Memory B cell (primary cell): Measurements from ENCODE around the gene PRKAA1.

Source experiments
- ATAC-seq: fragments of 150-1000 bp; cut with Tn5 transposase; 2 replicates; pipeline ENCODE4 v1.10.0; 2021; ENCODE audit warnings: low read depth, mild to moderate bottlenecking, moderate library complexity
- DNase-seq, 2 donors: peaks; one replicate each; pipeline ENCODE4 v3.0.0; 2022; ENCODE audit warnings: low spot score in 2 of 2
- H3K27ac Mint-ChIP-seq: one replicate; pipeline ENCODE4 v1.8.0; 2022; ENCODE audit warnings: mild to moderate bottlenecking, moderate library complexity, mixed read lengths
- H3K27me3 Mint-ChIP-seq: one replicate; pipeline ENCODE4 v1.8.0; 2022; ENCODE audit warnings: mixed read lengths
- H3K36me3 Mint-ChIP-seq: one replicate; pipeline ENCODE4 v1.8.0; 2022; ENCODE audit warnings: mild to moderate bottlenecking, mixed read lengths
- H3K4me1 Mint-ChIP-seq: one replicate; pipeline ENCODE4 v1.8.0; 2022; ENCODE audit warnings: mixed read lengths
- H3K4me3 Mint-ChIP-seq: one replicate; pipeline ENCODE4 v1.8.0; 2022; ENCODE audit warnings: mild to moderate bottlenecking, moderate library complexity, mixed read lengths
- H3K9me3 Mint-ChIP-seq: one replicate; pipeline ENCODE4 v1.8.0; 2022; ENCODE audit warnings: mixed read lengths

The PRKAA1 gene

GRCh38 chr5:40780199-40780598 lies 18.0 kb downstream of the PRKAA1 start:
- Mint-ChIP-seq H3K36me3 (peaks cover 13% of the 10 kb centered on the region), H3K27me3 (no peaks in the 10 kb centered on the region), H3K4me3 (no peak overlapping the region), H3K9me3 (no peaks in the 10 kb centered on the region), H3K4me1 (peaks cover 11% of the 10 kb centered on the region), H3K27ac (no peak overlapping the region)
- DNase-seq: no peak
- ATAC-seq: no peak

DNA sequence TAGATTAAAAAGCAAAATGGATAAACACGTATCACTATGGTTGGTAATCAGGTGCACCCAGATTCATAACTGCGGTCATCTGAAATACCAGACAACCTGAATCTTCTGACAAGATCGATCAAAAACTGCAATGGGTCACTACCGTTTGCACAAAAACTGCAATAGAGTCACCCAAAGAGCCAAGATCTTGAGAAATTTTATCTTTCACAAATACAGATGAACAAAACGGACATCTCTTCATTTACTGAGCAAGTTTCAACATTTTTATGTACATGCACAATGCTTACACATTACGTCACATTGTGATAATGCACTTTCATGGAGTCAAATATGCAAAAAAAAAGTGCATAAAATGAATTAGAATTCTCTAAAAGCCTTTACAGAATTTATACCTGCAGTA lies 18.6 kb downstream of the PRKAA1 start:
- peaks cover 11% of the 10 kb centered on the region for H3K4me1 Mint-ChIP-seq
- H3K4me3 Mint-ChIP-seq: no peak overlapping the region
- H3K27ac Mint-ChIP-seq: no peak overlapping the region
- H3K27me3 Mint-ChIP-seq: no peaks in the 10 kb centered on the region
- no peak for ATAC-seq
- H3K36me3 Mint-ChIP-seq: peaks cover 13% of the 10 kb centered on the region
- no peak for DNase-seq
- H3K9me3 Mint-ChIP-seq: no peaks in the 10 kb centered on the region

- ATAC-seq (no peak), DNase-seq (no peak)
- peaks cover 7% of the 10 kb centered on the region for H3K4me1 Mint-ChIP-seq
- peaks cover 18% of the 10 kb centered on the region for H3K36me3 Mint-ChIP-seq
- no peak overlapping the region for H3K27ac Mint-ChIP-seq
- no peaks in the 10 kb centered on the region for H3K9me3 Mint-ChIP-seq
- no peak overlapping the region for H3K4me3 Mint-ChIP-seq
- no peaks in the 10 kb centered on the region for H3K27me3 Mint-ChIP-seq
Observed at GRCh38 chr5:40778133-40778532, 20.0 kb downstream of the PRKAA1 start.

- H3K9me3 Mint-ChIP-seq: no peaks in the 10 kb centered on the region
- DNase-seq: no peak
- peaks cover 7% of the 10 kb centered on the region for H3K4me1 Mint-ChIP-seq
- H3K36me3 Mint-ChIP-seq: peaks cover 18% of the 10 kb centered on the region
- no peaks in the 10 kb centered on the region for H3K27me3 Mint-ChIP-seq
- no peak overlapping the region for H3K4me3 Mint-ChIP-seq
- no peak for ATAC-seq
- peak overlapping the region; percentile 1 for H3K27ac Mint-ChIP-seq
Observed at GRCh38 chr5:40776658-40776977, 21.6 kb downstream of the PRKAA1 start.

DNA sequence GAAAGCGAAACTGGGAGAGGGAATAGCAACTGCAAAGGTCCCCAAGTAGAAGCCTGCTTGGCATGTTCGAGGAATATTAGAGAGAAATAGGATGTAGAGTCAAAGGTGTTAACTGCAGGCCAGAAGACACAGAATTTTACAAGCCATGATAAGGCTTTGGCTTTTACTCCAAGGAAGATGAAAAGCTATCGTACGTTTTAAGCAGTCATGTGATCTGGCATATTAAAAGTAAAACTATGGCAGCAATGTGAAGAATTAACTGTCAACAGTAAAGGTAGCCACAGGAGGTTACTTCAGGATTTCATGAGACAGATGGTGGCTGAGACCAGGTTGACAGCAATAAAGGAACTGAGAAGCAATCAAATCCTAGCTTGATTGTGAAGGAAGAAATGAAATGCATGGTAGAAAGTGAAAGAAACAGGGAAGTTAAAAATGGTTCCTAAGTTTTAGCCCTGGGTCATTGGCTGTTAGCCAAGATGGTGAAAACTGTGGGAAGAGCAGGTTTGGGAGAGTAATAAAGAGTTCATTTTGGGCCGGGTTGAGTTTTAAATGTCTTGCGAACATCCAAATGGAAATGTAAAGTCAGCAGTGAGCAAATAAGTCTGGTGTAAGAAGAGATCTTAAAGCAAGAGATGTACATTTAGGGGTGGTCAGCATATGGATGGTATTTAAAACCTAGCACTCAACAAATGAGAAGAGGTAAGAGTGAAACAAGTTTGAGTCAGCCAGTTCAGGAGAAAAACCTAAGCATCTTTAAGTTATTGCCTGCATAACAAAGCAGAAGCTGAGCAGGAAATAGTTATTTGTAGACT lies 22.1 kb downstream of the PRKAA1 start:
- H3K27ac Mint-ChIP-seq: peak overlapping the region; percentile 1
- no peaks in the 10 kb centered on the region for H3K9me3 Mint-ChIP-seq
- H3K36me3 Mint-ChIP-seq: peaks cover 18% of the 10 kb centered on the region
- H3K4me3 Mint-ChIP-seq: no peak overlapping the region
- H3K4me1 Mint-ChIP-seq: peaks cover 5% of the 10 kb centered on the region
- DNase-seq (no peak), ATAC-seq (no peak)
- no peaks in the 10 kb centered on the region for H3K27me3 Mint-ChIP-seq

GRCh38 chr5:40775085-40775845 lies 22.9 kb downstream of the PRKAA1 start:
- H3K27ac Mint-ChIP-seq: no peak overlapping the region
- peaks cover 4% of the 10 kb centered on the region for H3K4me1 Mint-ChIP-seq
- ATAC-seq (no peak), DNase-seq (no peak)
- H3K36me3 Mint-ChIP-seq: peaks cover 20% of the 10 kb centered on the region
- H3K4me3 Mint-ChIP-seq: no peak overlapping the region
- H3K27me3 Mint-ChIP-seq: no peaks in the 10 kb centered on the region
- no peaks in the 10 kb centered on the region for H3K9me3 Mint-ChIP-seq

DNA sequence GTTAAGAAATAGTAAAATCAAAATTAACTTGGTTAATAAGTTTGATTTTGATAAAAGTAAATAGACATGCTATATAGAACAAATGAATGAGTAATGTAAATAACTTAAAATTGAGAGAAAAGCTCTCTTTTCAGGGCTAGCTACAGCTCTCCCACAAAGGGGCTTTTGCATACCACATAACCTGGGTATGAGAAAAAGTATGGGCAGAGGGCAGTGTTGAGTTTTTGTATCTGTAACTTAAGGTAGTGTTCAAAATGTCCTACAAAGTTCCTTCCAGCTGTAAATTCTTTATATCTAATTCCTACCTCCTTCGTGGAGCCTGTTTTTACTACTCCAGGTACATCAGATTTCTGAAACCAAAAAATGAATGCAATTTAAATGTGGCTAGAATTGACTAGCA lies 23.6 kb downstream of the PRKAA1 start:
- Mint-ChIP-seq H3K4me1 (peaks cover 4% of the 10 kb centered on the region), H3K4me3 (no peak overlapping the region), H3K36me3 (peaks cover 20% of the 10 kb centered on the region), H3K27ac (no peak overlapping the region), H3K9me3 (no peaks in the 10 kb centered on the region), H3K27me3 (no peaks in the 10 kb centered on the region)
- ATAC-seq (no peak), DNase-seq (no peak)

DNA sequence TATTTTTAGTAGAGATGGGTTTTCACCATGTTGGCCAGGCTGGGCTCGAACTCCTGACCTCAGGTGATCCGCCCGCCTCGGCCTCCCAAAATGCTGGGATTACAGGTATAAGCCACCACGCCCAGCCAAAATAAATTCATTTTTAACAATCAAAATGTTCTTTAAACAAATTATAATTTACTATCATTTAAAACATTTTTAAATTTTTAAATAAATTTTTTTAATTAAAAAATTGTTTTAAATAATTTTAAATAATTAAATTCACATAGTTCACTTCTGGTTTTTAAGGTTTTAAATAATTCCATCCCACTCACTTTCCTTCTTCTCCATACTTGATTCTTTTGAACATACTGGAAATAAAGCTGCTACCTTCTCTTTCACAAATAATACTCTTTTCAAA lies 27.4 kb downstream of the PRKAA1 start:
- Mint-ChIP-seq H3K4me3 (no peak overlapping the region), H3K27ac (no peak overlapping the region), H3K27me3 (no peaks in the 10 kb centered on the region), H3K36me3 (peaks cover 22% of the 10 kb centered on the region), H3K9me3 (no peaks in the 10 kb centered on the region), H3K4me1 (no peaks in the 10 kb centered on the region)
- DNase-seq (no peak), ATAC-seq (no peak)

DNA sequence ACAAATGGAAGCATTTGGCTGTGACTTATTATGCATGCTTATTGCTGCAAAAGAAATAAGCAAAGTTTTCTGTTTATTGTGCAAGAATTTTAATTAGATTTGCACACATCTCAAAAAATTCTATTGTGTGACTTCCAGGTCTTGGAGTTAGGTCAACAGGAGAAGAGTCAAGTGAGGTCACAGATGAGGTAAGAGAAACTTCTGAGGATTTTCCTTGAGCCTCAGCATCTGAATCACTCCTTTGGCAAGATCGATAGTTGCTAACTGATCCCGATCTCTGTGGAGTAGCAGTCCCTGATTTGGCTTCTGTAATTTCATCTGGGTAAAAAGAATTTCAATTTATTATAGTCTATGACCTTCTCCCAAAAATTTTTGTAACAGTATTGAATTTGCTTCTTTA lies 35.5 kb downstream of the PRKAA1 start:
- H3K36me3 Mint-ChIP-seq: peaks cover 13% of the 10 kb centered on the region
- DNase-seq: no peak
- no peak for ATAC-seq
- H3K9me3 Mint-ChIP-seq: no peaks in the 10 kb centered on the region
- no peaks in the 10 kb centered on the region for H3K27me3 Mint-ChIP-seq
- no peak overlapping the region for H3K27ac Mint-ChIP-seq
- no peaks in the 10 kb centered on the region for H3K4me1 Mint-ChIP-seq
- H3K4me3 Mint-ChIP-seq: no peak overlapping the region

GRCh38 chr5:40757400-40757799 lies 40.8 kb downstream of the PRKAA1 start:
- H3K27me3 Mint-ChIP-seq: no peaks in the 10 kb centered on the region
- no peak overlapping the region for H3K27ac Mint-ChIP-seq
- DNase-seq (no peak), ATAC-seq (no peak)
- H3K4me1 Mint-ChIP-seq: peaks cover 4% of the 10 kb centered on the region
- H3K9me3 Mint-ChIP-seq: no peaks in the 10 kb centered on the region
- H3K4me3 Mint-ChIP-seq: no peak overlapping the region
- peaks cover 4% of the 10 kb centered on the region for H3K36me3 Mint-ChIP-seq

DNA sequence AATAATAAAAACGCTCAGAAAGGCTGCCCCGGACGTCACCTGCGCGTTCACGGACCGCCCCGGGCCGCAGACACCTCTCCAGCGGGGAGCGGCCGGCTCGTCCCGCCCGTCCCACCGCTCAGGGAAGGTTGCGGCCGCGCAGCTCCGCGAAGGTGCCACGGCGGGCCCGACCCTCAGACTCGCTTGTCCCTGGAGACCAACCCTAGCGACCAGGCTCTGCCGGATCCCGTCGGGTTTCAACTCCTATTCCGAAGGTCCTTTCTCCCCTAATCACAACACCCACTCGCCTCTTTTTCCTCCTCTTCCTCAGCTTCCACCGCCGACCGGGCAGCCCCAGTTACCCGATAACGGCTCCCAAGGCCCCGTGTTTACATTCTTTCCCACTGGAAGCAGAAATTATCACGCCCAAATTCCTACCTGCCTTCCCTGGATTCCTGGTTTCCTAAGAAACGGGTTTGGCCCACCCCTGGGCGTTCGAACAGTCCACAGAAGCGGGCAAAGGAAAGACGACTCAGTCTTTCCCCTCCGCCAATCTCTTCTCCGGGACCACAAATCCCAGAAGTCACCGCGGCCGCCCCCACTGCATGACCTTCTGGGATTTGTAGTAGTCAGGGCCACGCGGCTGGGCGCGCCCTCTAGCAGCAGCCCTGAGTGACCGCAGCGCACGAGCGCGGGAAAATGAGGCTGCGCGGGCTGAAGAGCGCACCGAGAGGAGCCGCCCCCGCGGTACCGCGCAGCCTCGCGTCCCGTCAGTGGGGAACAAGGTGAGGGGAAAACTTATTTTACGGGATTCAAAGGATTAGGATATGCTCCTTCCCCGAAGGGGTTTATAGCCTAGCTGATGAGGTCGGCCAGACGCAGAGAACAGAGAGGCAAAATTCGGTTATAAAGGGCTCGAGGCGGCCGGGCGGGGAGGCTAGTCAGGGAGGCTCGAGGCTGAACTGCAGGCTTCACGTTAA lies 42.5 kb downstream of the PRKAA1 start, which contains the start of gene TTC33:
Gene TTC33, minus strand, starts transcription at position 555 of the 959 bp plus-strand sequence. CDS start 8,943 bp downstream, outside the sequence.
- Mint-ChIP-seq H3K4me1 (peaks cover 9% of the 10 kb centered on the region), H3K36me3 (peaks cover 9% of the 10 kb centered on the region), H3K27ac (no peak within 1 kb of the TSS), H3K27me3 (no peaks in the 10 kb centered on the region), H3K9me3 (no peaks in the 10 kb centered on the region), H3K4me3 (no peak within 1 kb of the TSS)
- DNase-seq (peak; percentile 82 to 88), ATAC-seq (peak; percentile 92)

DNA sequence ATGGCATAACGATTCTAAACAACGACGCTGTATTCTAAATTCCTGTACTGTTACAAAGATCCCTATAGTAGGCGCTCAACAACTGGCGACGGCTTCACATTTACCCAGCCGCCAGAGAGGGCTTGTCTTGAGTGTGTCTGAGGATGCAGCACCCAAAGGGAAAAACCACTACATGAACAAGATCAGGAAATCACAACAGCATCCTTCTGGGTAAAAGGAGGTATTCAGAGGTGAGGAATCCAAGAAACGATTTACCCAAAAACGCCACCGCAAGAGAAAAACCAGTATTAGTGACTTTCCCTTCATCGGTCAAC lies 43.1 kb downstream of the PRKAA1 start:
- ATAC-seq: peak; percentile 72
- H3K4me1 Mint-ChIP-seq: peaks cover 14% of the 10 kb centered on the region
- H3K27me3 Mint-ChIP-seq: no peaks in the 10 kb centered on the region
- no peaks in the 10 kb centered on the region for H3K9me3 Mint-ChIP-seq
- no peak overlapping the region for H3K4me3 Mint-ChIP-seq
- H3K27ac Mint-ChIP-seq: no peak overlapping the region
- H3K36me3 Mint-ChIP-seq: peaks cover 9% of the 10 kb centered on the region
- peak; percentile 37 to 42 for DNase-seq

DNA sequence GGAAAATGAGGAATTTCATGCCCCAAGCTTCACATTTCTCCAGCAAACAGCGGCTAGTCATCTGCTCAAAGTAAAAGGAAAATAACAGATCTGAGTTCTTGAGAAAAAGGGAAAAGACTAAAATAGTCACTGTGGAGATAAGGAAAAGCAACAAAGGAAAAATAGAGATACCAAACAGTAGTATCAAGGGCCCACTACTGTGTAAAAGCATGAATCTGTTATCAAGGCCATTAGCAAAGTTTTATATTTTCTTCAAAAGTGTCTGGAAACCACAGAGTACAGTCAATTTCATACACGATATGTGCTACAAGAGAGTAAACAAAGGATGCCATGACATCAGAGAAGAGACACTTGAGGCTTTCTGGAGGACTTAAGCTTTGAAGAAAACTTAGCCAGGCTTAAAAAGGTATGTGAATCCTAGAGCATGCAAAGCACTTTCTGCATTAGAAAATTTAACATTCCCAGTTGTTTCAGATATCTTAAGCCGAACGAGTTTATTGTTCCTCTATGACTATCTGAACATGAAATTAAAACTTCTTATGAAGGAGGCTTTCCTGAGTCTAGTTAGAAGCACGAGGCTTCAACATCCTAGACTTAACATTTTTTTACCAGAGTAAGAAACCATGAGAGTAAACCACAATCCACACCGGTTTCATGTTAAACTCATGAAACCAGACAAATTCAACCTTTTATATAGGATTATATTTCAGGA lies 43.6 kb downstream of the PRKAA1 start:
- ATAC-seq (no peak), DNase-seq (no peak)
- Mint-ChIP-seq H3K36me3 (peaks cover 9% of the 10 kb centered on the region), H3K27ac (no peak overlapping the region), H3K27me3 (no peaks in the 10 kb centered on the region), H3K4me3 (no peak overlapping the region), H3K9me3 (no peaks in the 10 kb centered on the region), H3K4me1 (peaks cover 14% of the 10 kb centered on the region)
